Kidney tubule cell (primary cell): ENCODE measurements around the gene PRR15.

Experiments
- DNase-seq: peaks from one replicate; pipeline ENCODE4 v3.0.0-alpha.2; 2018; ENCODE audit warnings: low spot score

The PRR15 gene

DNA sequence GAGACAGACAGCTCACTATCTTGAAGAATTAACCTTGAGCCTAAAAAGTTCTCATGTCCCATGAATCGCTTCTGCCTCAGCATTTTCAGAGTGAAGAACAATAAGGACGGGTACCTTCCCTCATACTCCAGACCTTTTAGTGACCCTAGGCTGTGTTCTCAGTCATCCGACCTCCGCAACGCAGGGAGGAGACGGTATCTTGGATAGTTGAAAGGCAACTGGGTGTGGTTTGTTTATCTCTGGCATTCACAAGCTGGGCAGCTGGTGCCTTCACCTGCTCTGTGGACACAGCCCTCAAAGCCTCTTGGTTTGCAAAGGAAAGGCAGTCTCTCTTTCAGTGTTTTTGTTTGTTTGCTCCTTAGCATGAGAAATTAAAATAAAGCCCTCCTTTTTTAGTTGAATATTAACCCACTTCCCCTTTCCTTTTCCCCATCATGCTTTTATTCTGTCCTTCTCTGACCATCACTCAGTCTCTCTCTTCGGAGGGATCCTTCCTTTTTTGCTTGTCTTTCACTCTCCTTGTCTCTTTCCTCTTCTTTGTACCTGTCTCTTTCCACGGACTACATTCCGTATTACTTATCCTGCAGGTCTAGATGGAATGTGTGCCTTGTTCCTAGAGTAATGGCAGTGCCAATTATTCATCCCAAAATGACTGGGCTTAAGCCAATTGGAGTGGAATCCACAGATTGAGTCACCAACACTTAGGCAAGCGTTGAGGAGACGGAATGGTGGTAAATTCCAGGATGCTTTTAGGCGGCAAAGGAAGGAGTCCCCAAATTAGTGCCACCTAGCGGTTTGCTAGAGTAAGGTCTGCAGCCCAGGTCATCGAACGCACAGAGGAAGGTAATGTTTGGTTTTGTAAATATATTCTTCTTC, 45.8 kb downstream of the PRR15 start:
- DNase-seq: peak; percentile 86

DNA sequence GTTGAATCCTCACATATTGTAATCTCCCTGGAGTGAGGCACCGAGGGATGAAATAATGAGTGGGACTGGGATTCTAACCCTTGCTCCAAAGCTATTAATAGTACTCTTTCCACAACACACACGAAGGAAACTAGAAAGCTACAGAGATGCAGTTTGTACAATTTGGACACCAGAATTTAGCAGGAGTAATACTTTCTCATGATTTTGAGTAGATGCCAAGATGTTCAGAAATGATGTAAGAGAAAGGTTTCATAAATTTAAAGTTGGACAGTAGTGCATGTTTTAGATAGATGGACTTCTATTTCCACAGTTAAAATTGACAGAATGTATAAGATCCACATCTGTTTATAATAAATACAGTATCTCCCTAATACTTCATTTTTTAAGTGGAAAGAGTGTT, 46.5 kb downstream of the PRR15 start:
- no peak for DNase-seq

DNA sequence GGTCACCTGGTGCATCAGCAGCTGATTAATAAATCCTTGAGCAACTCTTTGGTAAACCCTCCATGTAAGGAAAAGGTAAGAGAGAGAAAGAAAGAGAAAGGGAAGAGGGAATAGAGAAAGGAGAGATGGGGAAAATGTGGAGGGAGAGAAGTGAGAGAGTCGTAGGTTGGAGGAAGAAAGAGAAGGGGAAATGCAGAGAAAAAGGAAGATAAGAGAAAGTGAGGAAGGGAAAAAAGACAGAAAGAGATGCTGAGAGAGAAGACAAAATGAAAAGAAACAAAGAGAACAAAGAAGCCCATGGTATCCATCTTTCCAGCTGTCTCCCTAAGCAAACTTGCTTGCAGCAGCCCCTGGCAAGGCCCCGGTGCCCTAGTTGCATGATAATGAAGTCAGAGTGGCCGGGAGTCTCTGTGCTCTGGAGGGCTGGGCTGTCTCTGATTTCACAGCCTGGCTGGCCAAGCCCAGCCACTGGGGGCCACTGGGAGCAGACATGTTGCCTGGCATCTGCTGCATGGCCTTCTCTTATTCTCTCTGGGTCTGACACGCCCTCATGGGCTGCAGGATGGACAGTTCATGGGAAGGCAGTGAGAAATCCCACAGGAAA, 48.4 kb downstream of the PRR15 start:
- DNase-seq: no peak

GRCh38 chr7:29612596-29612995, 49.0 kb downstream of the PRR15 start:
- DNase-seq: no peak

DNA sequence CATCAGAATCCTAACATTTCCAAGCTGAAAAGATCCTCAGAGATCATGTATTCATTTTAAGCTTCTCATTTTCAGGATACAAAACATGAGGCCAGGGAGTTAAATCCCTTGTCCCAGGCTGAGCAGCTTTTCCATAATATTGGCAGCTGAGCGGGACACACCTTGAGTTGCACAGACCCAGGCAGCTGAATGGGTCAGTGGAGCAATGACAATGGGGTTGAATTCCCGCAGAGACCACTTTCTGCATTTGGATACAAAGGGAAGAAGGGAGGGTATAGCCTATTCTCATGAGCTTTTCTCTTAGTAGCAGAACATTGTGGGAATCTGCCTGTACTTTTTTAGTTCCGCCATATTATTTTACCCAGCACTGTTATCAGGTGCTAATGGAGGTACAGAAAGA, 49.5 kb downstream of the PRR15 start:
- DNase-seq: no peak

DNA sequence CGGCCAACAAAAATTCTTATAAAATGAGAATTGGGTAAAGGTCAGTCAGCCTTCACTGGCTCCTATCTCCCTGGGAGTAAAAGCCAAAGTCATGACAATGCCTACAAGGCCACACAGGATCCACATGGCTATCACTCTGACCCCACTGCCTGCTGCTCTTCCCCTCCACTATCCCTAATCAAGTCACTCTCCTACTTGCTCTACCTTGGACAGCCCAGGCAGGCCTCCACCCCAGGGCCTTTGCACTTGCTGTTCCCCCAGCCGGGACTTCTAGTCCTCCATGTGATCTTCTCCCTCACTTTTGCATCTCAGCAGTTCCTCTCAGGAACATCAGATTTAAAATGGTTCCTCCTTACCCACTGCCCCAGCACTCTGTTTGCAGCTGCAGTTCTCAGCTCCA, 50.6 kb downstream of the PRR15 start:
- DNase-seq: no peak
